Mesothelial cell of epicardium (in vitro differentiated cells): Measurements from ENCODE around the gene IMPA2. TPM values are rescaled to one million over a fixed set of nuclear protein-coding genes. Genes with fewer than 3 reads are reported as not detected.

Experiments used
- DNase-seq, 2 experiments: peaks; one replicate each; pipeline ENCODE4 v3.0.0; 2021; ENCODE audit warnings: low spot score in 2 of 2; ENCODE audit not compliant: unreplicated experiment in 2 of 2
- H3K27ac Mint-ChIP-seq: 2 replicates; pipeline ENCODE4 v1.8.0; 2021; ENCODE audit warnings: mixed read lengths
- H3K27me3 Mint-ChIP-seq: 2 replicates; pipeline ENCODE4 v1.8.0; 2021; ENCODE audit warnings: low read depth, mixed read lengths
- H3K36me3 Mint-ChIP-seq: 2 replicates; pipeline ENCODE4 v1.8.0; 2021; ENCODE audit warnings: mixed read lengths
- H3K4me1 Mint-ChIP-seq: 2 replicates; pipeline ENCODE4 v1.8.0; 2021; ENCODE audit warnings: mixed read lengths
- H3K4me3 Mint-ChIP-seq: 2 replicates; pipeline ENCODE4 v1.8.0; 2021; ENCODE audit warnings: mild to moderate bottlenecking, moderate library complexity, mixed read lengths
- H3K9me3 Mint-ChIP-seq: 2 replicates; pipeline ENCODE4 v1.8.0; 2021; ENCODE audit warnings: mixed read lengths
- total RNA-seq: library from RNA; stranded (reverse); gene quantifications from 3 replicates; pipeline ENCODE4 v1.2.1, GENCODE V29; 2021
- TF ChIP-seq, protein P1 (sequence below): fragments of 200-600 bp; sonication (generic); IDR thresholded peaks from one replicate; pipeline ENCODE4 v1.5.0; 2021; ENCODE audit warnings: antibody characterized with exemption; ENCODE audit not compliant: unreplicated experiment

IMPA2 gene
- total RNA-seq, 1 donor from 2014 or later, result 30.6 TPM

GRCh38 chr18:12009581-12010140, 28.4 kb downstream of the IMPA2 start:
- Mint-ChIP-seq H3K4me3 (no peak overlapping the region), H3K27me3 (no peaks in the 10 kb centered on the region), H3K27ac (no peak overlapping the region)

GRCh38 chr18:12010187-12010802, 29.0 kb downstream of the IMPA2 start:
- DNase-seq, result no peak
- Mint-ChIP-seq H3K27ac (no peak overlapping the region), H3K27me3 (no peaks in the 10 kb centered on the region), H3K4me3 (no peak overlapping the region), H3K9me3 (no peaks in the 10 kb centered on the region), H3K36me3 (peaks cover 9% of the 10 kb centered on the region), H3K4me1 (peaks cover 9% of the 10 kb centered on the region)
- TF ChIP-seq, protein P1, sequence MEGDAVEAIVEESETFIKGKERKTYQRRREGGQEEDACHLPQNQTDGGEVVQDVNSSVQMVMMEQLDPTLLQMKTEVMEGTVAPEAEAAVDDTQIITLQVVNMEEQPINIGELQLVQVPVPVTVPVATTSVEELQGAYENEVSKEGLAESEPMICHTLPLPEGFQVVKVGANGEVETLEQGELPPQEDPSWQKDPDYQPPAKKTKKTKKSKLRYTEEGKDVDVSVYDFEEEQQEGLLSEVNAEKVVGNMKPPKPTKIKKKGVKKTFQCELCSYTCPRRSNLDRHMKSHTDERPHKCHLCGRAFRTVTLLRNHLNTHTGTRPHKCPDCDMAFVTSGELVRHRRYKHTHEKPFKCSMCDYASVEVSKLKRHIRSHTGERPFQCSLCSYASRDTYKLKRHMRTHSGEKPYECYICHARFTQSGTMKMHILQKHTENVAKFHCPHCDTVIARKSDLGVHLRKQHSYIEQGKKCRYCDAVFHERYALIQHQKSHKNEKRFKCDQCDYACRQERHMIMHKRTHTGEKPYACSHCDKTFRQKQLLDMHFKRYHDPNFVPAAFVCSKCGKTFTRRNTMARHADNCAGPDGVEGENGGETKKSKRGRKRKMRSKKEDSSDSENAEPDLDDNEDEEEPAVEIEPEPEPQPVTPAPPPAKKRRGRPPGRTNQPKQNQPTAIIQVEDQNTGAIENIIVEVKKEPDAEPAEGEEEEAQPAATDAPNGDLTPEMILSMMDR, result no peak

More at GRCh38 chr18:12009581-12010140, 28.4 kb downstream of the IMPA2 start:
- no peak for DNase-seq
- H3K36me3 Mint-ChIP-seq, result peaks cover 8% of the 10 kb centered on the region
- H3K4me1 Mint-ChIP-seq, result peaks cover 3% of the 10 kb centered on the region
- no peaks in the 10 kb centered on the region for H3K9me3 Mint-ChIP-seq
- TF ChIP-seq, protein P1, result no peak

DNA sequence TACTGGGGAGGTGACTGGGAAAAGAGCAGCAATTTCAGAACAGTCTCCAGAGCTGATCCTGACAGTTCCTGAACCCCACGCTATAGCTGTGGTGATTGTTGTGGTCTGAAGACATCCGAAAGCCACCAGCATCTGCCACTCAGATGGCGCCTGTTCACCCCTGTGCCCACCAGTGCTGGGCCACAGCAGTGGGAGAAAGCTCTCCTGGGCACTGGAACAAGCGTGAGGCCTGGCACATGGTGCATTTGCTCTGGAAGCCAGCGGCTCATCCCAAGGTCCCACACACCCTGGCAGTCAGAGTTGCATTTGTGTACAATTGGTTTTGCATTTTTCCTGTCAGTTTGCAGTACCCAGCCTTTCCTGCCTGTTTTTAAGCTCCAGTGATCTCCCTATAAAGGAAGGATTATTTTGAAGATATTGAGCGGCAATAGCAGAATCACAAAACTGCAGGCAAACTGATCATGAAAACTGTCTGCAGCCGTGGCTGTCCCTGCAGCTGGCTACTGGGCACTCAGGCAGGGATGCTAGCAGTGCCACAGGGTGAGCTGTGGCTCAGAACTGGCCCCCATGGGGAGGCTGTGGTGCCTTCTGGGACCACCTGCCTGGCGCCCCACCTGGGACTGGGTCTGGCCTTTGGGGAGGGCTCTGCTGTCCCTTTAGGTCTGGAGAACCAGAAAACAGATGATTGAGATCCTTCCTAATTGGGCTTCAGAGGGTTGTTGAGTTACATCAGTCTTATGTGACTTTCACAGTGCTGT, 30.1 kb downstream of the IMPA2 start:
- H3K27ac Mint-ChIP-seq, result no peak overlapping the region
- H3K4me1 Mint-ChIP-seq, result peaks cover 15% of the 10 kb centered on the region
- DNase-seq, result no peak
- peaks cover 9% of the 10 kb centered on the region for H3K36me3 Mint-ChIP-seq
- TF ChIP-seq, protein P1, result no peak
- H3K4me3 Mint-ChIP-seq, result no peak overlapping the region
- H3K9me3 Mint-ChIP-seq, result no peaks in the 10 kb centered on the region
- H3K27me3 Mint-ChIP-seq, result no peaks in the 10 kb centered on the region

DNA sequence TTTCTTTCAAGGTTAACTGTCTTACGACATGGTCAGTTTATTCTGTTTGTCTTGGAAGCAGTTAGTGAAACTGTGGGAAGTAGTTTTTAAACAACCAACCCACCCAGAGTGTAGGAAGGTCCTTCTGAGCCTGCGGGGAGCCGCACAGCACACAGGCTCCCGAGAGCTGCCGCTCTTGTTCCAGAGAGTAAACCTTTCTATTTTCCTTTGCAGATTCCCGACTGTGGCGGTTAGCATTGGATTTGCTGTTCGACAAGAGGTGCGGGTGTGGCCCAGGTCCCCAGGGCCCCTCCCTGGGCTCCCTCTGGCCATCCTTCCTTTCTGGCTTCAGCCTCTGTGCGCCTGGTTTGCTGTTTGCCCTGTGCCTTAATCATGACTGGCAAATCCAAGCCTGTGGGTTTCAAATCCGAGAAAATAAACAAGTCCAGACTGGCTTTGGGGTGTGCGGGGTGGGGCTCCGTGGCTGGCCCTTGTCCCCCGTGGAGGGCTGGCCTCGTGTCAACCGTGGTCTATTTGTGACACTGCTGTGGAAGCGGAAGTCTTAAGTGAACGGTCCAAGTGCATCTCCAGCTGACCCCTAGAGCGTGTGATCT, 30.7 kb downstream of the IMPA2 start:
- no peak overlapping the region for H3K27ac Mint-ChIP-seq
- H3K9me3 Mint-ChIP-seq, result no peaks in the 10 kb centered on the region
- no peak for DNase-seq
- H3K4me3 Mint-ChIP-seq, result no peak overlapping the region
- TF ChIP-seq, protein P1, result no peak
- H3K27me3 Mint-ChIP-seq, result no peaks in the 10 kb centered on the region
- peaks cover 12% of the 10 kb centered on the region for H3K36me3 Mint-ChIP-seq
- H3K4me1 Mint-ChIP-seq, result peaks cover 15% of the 10 kb centered on the region

DNA sequence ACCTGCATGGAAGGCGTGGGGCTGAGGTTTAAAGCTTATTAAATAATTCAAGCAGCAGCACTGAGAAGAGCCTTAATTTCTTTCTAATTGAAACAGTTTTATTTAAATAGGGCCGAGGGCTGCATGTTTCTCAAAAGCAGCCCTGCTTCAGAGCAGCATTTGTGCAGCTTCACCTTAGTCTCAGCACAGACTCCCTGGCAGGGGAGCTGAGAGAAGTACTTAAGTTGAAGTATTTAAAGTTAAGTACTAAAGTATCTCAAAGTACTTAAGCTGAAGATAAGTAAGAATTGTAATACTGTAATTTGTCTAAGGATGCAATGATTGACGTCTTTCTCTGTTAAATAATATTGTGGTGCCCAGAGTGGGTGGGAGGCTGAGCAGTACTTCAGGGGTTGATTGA, 31.4 kb downstream of the IMPA2 start:
- no peak for DNase-seq
- Mint-ChIP-seq H3K27ac (no peak overlapping the region), H3K36me3 (peaks cover 16% of the 10 kb centered on the region), H3K27me3 (no peaks in the 10 kb centered on the region), H3K9me3 (no peaks in the 10 kb centered on the region), H3K4me3 (no peak overlapping the region), H3K4me1 (peaks cover 15% of the 10 kb centered on the region)
- TF ChIP-seq, protein P1, result no peak
